ENCODE data around the gene TTLL11.
A peak's percentile ranks its signal among the peaks of the same experiment; 100 is the strongest.

TTLL11 gene, protein sequence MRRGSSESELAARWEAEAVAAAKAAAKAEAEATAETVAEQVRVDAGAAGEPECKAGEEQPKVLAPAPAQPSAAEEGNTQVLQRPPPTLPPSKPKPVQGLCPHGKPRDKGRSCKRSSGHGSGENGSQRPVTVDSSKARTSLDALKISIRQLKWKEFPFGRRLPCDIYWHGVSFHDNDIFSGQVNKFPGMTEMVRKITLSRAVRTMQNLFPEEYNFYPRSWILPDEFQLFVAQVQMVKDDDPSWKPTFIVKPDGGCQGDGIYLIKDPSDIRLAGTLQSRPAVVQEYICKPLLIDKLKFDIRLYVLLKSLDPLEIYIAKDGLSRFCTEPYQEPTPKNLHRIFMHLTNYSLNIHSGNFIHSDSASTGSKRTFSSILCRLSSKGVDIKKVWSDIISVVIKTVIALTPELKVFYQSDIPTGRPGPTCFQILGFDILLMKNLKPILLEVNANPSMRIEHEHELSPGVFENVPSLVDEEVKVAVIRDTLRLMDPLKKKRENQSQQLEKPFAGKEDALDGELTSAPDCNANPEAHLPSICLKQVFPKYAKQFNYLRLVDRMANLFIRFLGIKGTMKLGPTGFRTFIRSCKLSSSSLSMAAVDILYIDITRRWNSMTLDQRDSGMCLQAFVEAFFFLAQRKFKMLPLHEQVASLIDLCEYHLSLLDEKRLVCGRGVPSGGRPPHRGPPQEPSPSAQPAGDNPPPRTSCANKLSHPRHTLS

GRCh38 chr9:122092611-122093506 lies at the start of gene TTLL11:
TTLL11 (minus strand) TSS chr9:122093308; CDS start chr9:122093148, 160 bp downstream.
- TF ChIP-seq REST (IDR thresholded peaks at IDR 0.05; ENCODE audit: low read depth) (peak; percentile 81), ZBTB7A (IDR thresholded peaks at IDR 0.05; ENCODE audit: low read depth) (no peak; the same call in 1 of the 2 replicates), NFIC (IDR thresholded peaks at IDR 0.05) (peak; percentile 72), TCF12 (IDR thresholded peaks at IDR 0.05; ENCODE audit: low read depth) (peak; percentile 72), EGR1 (IDR thresholded peaks at IDR 0.05) (peak; percentile 82), CREB1 (IDR thresholded peaks at IDR 0.05; ENCODE audit: low read depth) (peak; percentile 88), RAD21 (IDR thresholded peaks at IDR 0.05; ENCODE audit: low read depth) (no peak), EP300 (IDR thresholded peaks at IDR 0.05; ENCODE audit: borderline replicate concordance) (no peak), YY1 (IDR thresholded peaks at IDR 0.05; ENCODE audit: low read depth) (peak; percentile 100), TAF1 (IDR thresholded peaks at IDR 0.05; ENCODE audit: low read depth) (peak; percentile 52; the same call in 1 of the 2 replicates), FOXM1 (IDR thresholded peaks at IDR 0.05; ENCODE audit: borderline replicate concordance, low read depth) (no peak), TEAD4 (IDR thresholded peaks at IDR 0.05) (peak; percentile 37; the same call in 1 of the 2 replicates), MAX (IDR thresholded peaks at IDR 0.05) (peak; percentile 89), USF1 (IDR thresholded peaks at IDR 0.05) (peak; percentile 100), CEBPB (IDR thresholded peaks at IDR 0.05) (no peak)

DNA sequence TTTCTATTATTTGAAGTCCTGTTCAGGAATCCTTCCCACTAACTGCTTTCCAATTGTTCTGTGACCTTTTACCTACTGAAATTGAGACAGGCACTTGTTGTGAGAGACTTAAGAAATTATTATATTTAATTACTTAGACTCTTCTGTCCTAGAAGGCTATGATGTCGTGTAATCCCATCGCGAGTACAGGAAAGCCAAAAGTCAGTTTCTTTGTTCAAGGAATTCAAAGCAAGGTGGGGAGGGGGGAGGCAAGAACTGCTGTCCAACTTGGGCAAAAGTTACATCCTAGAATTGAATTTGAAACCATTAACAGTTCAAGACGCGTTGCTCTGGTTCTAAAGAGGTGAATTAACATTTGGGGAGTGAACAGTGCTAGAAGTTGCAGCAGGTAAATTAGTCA lies 48.6 kb upstream of the TTLL11 start:
- TF ChIP-seq FOXM1 (IDR thresholded peaks at IDR 0.05; ENCODE audit: borderline replicate concordance, low read depth): no peak
- no peak for TF ChIP-seq USF1 (IDR thresholded peaks at IDR 0.05)
- TF ChIP-seq TEAD4 (IDR thresholded peaks at IDR 0.05): no peak
- no peak for TF ChIP-seq CEBPB (IDR thresholded peaks at IDR 0.05)
- no peak for TF ChIP-seq YY1 (IDR thresholded peaks at IDR 0.05; ENCODE audit: low read depth)
- TF ChIP-seq CREB1 (IDR thresholded peaks at IDR 0.05; ENCODE audit: low read depth): no peak
- TF ChIP-seq REST (IDR thresholded peaks at IDR 0.05; ENCODE audit: low read depth): no peak
- no peak for TF ChIP-seq TCF12 (IDR thresholded peaks at IDR 0.05; ENCODE audit: low read depth)
- no peak for TF ChIP-seq MAX (IDR thresholded peaks at IDR 0.05)
- TF ChIP-seq NFIC (IDR thresholded peaks at IDR 0.05): no peak
- no peak for TF ChIP-seq RAD21 (IDR thresholded peaks at IDR 0.05; ENCODE audit: low read depth)
- TF ChIP-seq ZBTB7A (IDR thresholded peaks at IDR 0.05; ENCODE audit: low read depth): no peak
- no peak for TF ChIP-seq EGR1 (IDR thresholded peaks at IDR 0.05)
- no peak for TF ChIP-seq TAF1 (IDR thresholded peaks at IDR 0.05; ENCODE audit: low read depth)
- TF ChIP-seq EP300 (IDR thresholded peaks at IDR 0.05; ENCODE audit: borderline replicate concordance): no peak

DNA sequence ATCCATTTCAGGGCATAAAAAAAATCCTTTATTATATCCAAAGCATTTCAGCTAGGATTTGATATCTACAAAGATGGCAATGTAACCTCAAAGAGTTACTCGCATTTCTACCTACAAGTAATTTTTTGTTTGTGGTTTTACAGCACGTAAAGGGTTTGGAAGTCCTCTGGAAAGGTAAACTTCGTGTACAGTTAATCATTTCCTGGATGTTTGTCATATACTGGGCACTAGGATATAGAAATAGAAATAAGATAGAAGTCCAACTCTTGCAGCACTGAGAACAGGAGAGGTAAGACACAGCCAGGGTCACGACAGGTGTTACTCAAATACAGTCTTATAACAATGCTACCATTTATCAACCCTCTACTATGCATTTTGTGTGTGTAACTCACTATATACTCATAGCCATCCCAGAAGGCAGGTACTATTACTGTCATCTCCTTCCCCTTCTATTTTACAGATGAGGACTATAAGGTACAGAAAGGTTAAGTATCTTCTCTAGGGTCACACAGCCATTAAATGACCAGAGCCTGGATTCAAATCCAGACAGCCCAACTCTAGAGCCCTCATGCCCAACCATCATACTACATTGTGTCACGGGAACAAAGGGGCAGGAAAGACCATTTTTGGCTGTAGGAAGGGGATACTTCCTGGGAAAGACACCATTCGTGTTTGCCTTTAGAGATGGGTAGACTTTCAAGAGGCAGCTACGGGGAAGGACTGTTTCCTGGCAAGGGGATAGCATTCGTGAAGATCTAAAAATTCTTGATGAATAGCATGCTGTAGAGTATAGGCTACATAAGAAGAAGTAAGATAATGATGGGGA lies 47.5 kb upstream of the TTLL11 start:
- TF ChIP-seq MAX (IDR thresholded peaks at IDR 0.05) (no peak), FOXM1 (IDR thresholded peaks at IDR 0.05; ENCODE audit: borderline replicate concordance, low read depth) (no peak), TCF12 (IDR thresholded peaks at IDR 0.05; ENCODE audit: low read depth) (no peak), REST (IDR thresholded peaks at IDR 0.05; ENCODE audit: low read depth) (no peak)

All from Ishikawa (cell line).